Measurements from ENCODE around the gene ALDH1L1. TPM values are rescaled to one million over a fixed set of nuclear protein-coding genes. Genes with fewer than 3 reads are reported as not detected.

ALDH1L1 gene
- total RNA-seq, 6 donors from 2014 or later, result 2.4 to 11.5 (median 4.7) TPM

DNA sequence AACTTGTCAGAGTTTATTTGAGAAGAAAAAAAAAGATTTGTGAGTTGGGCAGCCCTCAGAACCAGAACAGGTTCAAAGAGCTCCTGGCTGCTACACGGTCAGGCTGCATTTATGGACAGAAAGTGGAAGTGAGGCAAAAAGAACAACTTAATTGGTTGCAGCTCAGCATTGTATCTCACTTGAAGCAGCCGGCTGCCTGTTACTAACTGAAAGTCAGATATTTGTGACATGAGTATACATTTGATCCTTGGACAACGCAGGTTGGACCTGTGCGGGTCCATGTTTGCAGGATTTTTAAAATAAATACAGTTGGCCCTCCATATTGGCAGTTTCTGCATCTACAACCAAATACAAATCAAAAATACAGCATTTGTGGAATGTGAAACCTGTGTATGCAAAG lies 7.5 kb upstream of the ALDH1L1 start:
- Histone ChIP-seq H3K27ac (no peak overlapping the region), H3K27me3 (no peaks in the 10 kb centered on the region), H3K4me1 (no peaks in the 10 kb centered on the region), H3K9me3 (no peaks in the 10 kb centered on the region), H3K4me3 (no peak overlapping the region), H3K36me3 (no peaks in the 10 kb centered on the region)
- TF ChIP-seq POLR2AphosphoS5 (IDR thresholded peaks at IDR 0.05) (no peak), POLR2A (IDR thresholded peaks at IDR 0.05) (no peak), EP300 (IDR thresholded peaks at IDR 0.05) (no peak)
- TF ChIP-seq, protein P1, sequence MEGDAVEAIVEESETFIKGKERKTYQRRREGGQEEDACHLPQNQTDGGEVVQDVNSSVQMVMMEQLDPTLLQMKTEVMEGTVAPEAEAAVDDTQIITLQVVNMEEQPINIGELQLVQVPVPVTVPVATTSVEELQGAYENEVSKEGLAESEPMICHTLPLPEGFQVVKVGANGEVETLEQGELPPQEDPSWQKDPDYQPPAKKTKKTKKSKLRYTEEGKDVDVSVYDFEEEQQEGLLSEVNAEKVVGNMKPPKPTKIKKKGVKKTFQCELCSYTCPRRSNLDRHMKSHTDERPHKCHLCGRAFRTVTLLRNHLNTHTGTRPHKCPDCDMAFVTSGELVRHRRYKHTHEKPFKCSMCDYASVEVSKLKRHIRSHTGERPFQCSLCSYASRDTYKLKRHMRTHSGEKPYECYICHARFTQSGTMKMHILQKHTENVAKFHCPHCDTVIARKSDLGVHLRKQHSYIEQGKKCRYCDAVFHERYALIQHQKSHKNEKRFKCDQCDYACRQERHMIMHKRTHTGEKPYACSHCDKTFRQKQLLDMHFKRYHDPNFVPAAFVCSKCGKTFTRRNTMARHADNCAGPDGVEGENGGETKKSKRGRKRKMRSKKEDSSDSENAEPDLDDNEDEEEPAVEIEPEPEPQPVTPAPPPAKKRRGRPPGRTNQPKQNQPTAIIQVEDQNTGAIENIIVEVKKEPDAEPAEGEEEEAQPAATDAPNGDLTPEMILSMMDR (IDR thresholded peaks at IDR 0.05), result no peak
- no peak for ATAC-seq (ENCODE audit: low FRiP score in 2 of 2)
- WGBS, 2 donors, result 80 to 84% methylated on average over 4 of the region's 4 CpGs
- DNase-seq, result no peak

DNA sequence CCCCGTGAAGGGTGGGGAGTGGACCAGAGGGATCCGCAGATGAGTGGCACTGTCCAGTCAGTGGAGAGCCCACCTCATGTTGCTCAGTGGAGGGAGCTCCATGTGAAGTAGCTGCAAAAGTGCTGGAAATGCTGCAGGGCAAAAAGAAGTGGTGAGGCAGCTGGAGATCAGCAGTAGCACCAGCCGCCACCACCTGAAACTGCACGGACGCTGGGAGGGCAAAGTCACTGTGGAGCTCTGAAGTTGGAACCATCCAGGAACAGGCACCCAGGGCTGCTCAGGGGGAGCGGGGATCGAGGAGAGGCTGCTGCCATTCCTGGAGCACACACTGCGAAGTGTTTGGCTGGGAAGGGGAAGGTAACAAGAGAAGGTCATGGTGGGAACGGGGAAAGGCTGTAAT lies 6.4 kb upstream of the ALDH1L1 start:
- Histone ChIP-seq H3K4me1 (no peaks in the 10 kb centered on the region), H3K27ac (no peak overlapping the region), H3K9me3 (no peaks in the 10 kb centered on the region), H3K36me3 (no peaks in the 10 kb centered on the region), H3K27me3 (no peaks in the 10 kb centered on the region), H3K4me3 (no peak overlapping the region)
- 89 to 93% methylated on average over 8 to 9 of the region's 9 CpGs for WGBS, 2 donors
- TF ChIP-seq POLR2A (IDR thresholded peaks at IDR 0.05) (no peak), EP300 (IDR thresholded peaks at IDR 0.05) (no peak), POLR2AphosphoS5 (IDR thresholded peaks at IDR 0.05) (no peak)
- TF ChIP-seq, protein P1 (IDR thresholded peaks at IDR 0.05), result no peak
- peak in 1 of 2 donors; percentile 42 for ATAC-seq (ENCODE audit: low FRiP score in 2 of 2)
- DNase-seq, result peak in 1 of 2 donors; percentile 7

DNA sequence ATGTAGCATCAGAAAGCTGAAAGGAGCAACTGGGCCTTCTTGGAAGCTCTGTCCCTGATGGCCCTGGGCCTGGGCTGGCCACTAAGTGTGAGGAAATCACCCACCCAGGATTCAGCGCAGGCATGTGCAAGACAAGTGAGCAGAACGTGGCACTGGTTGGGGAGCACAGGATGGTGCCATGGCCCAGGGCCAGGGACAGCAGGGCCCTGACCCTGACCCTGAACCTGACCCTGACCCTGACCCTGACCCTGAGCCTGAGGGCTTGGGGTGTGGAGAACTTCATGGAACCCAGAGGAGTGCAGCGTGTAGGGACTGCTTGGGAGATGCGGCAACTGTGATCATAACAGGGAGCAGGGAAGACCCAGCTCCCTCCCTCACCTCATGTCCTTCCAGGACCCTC lies 5.9 kb upstream of the ALDH1L1 start:
- WGBS, 2 donors, result 92 to 95% methylated on average over 4 of the region's 4 CpGs
- no peaks in the 10 kb centered on the region for H3K36me3 ChIP-seq
- H3K27ac ChIP-seq, result no peak overlapping the region
- peaks cover 0 to under 1% (median under 1%) of the 10 kb centered on the region in 4 donors for H3K4me1 ChIP-seq
- DNase-seq (peak in 1 of 2 donors; percentile 18), ATAC-seq (ENCODE audit: low FRiP score in 2 of 2) (peak in 1 of 2 donors; percentile 13)
- H3K27me3 ChIP-seq, result no peaks in the 10 kb centered on the region
- H3K9me3 ChIP-seq, result no peaks in the 10 kb centered on the region
- H3K4me3 ChIP-seq, result no peak overlapping the region
- TF ChIP-seq EP300 (IDR thresholded peaks at IDR 0.05) (no peak), POLR2A (IDR thresholded peaks at IDR 0.05) (no peak), POLR2AphosphoS5 (IDR thresholded peaks at IDR 0.05) (no peak)
- TF ChIP-seq, protein P1 (IDR thresholded peaks at IDR 0.05), result no peak

DNA sequence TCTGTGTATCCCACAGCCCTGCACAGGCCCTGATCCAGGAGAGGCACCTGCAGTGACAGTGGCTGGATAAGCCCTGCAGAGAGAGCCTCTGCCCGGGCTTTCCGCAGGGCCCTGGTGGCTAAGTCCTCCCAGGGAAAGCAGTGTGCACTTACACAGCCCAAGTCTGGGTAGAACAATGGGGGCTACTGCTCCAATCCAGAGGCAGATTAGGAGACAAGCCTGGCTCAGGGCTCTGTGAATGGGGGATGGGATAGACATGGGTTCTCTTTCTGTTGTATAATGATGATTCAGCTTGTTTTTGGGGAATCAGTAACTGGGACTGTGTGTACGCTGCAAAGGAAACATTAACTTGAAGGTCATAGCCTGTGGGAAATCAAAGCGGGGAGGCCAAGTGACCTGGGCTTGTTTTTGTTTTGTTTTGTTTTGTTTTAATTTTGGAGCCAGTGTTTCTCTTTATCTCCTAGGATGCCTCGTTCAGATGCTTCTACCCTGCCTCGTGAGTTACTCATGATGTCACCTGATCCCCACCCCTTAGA lies 4.1 kb upstream of the ALDH1L1 start:
- ATAC-seq (ENCODE audit: low FRiP score in 2 of 2) (no peak), DNase-seq (no peak)
- 69 to 76% methylated on average over 6 of the region's 6 CpGs for WGBS, 2 donors
- peaks cover 0 to 5% (median under 1%) of the 10 kb centered on the region in 4 donors for H3K27me3 ChIP-seq
- no peaks in the 10 kb centered on the region for H3K36me3 ChIP-seq
- H3K4me1 ChIP-seq, result peaks cover 0 to 18% (median 11%) of the 10 kb centered on the region in 4 donors
- H3K27ac ChIP-seq, result no peak overlapping the region
- TF ChIP-seq, protein P1 (IDR thresholded peaks at IDR 0.05), result no peak
- TF ChIP-seq EP300 (IDR thresholded peaks at IDR 0.05), result no peak
- no peak for TF ChIP-seq POLR2AphosphoS5 (IDR thresholded peaks at IDR 0.05)
- TF ChIP-seq POLR2A (IDR thresholded peaks at IDR 0.05), result no peak
- no peaks in the 10 kb centered on the region for H3K9me3 ChIP-seq
- no peak overlapping the region for H3K4me3 ChIP-seq

DNA sequence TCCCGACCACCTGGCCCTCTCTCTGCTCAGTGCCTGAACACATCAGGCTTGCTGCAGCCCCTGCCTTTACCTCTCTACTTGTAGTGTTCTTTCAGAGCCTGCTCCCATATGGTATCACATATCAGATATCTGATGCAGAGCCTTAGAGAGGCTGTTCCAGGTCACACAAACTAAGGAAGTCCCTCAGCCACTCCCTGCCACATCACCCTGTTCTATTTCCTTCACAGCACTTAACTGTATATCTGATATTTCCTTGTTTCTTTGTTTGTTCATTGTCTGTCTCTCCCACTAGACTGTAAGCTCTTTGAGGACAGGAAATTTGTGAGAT lies 976 bp upstream of the ALDH1L1 start:
- 29 to 36% methylated on average over 1 of the region's 1 CpG for WGBS, 2 donors
- Histone ChIP-seq H3K9me3 (no peaks in the 10 kb centered on the region), H3K4me1 (peaks cover 0 to 27% (median 13%) of the 10 kb centered on the region in 4 donors), H3K36me3 (no peaks in the 10 kb centered on the region), H3K27me3 (peaks cover 0 to 5% (median under 1%) of the 10 kb centered on the region in 4 donors), H3K27ac (peak overlapping the region in 2 of 4 donors; percentile 60 to 79), H3K4me3 (peak overlapping the region in 2 of 4 donors; percentile 48 to 53)
- DNase-seq, result no peak
- no peak for TF ChIP-seq EP300 (IDR thresholded peaks at IDR 0.05)
- no peak for TF ChIP-seq POLR2A (IDR thresholded peaks at IDR 0.05)
- TF ChIP-seq, protein P1 (IDR thresholded peaks at IDR 0.05), result no peak
- no peak for TF ChIP-seq POLR2AphosphoS5 (IDR thresholded peaks at IDR 0.05)
- ATAC-seq (ENCODE audit: low FRiP score in 2 of 2), result no peak
